CD4-positive, alpha-beta T cell treated with Interleukin-2 at 100 ng/mL for 4 hours (primary cell): Measurements from ENCODE around the gene PSPH.
"Not testable (repeated sequence)": the region's sequence is repeated elsewhere in the genome, so short reads cannot be mapped to it uniquely, and the experiment has no call there.

Source experiments
- DNase-seq: peaks from one replicate; pipeline ENCODE4 v3.0.0-alpha.2; 2020; ENCODE audit warnings: low spot score

Gene PSPH

DNA sequence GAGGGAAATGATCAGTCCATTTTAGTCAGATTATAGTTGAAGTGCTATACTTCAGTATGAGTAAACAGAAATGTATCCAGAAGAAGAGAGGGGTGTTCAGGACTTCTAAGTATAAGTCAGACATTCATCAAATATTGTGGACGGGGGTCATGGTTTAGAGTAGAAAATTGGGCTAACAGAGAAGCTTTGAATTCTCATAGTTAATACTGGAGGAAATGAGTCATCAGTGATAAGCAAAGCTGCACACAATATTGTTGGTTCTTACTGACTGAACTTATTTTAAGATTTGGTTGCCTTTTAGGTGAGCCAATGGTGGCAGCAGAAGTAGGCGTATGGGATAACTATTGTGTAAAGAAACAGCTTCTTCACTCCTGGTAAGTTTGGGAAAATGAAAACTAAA lies 11.1 kb upstream of the PSPH start:
- DNase-seq = peak; percentile 20

DNA sequence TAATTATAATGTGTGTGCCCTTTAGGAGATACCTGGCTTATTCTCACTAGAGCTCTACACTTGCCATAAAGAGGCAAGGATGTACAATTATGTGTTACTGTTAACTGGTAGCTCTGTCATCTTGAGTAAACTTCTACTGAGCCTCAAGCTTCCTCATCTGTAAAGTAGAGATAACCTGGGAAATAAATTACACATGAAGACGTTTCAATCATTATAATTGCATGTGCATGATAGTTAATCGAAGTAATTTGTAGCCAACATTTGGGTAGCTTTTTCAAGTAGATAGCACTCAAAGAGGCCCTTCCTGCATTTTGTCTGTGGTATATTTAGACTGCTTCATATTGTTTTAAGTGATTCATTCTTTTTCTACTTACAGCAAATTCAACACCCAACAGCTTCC lies 2.7 kb upstream of the PSPH start:
- no peak for DNase-seq

DNA sequence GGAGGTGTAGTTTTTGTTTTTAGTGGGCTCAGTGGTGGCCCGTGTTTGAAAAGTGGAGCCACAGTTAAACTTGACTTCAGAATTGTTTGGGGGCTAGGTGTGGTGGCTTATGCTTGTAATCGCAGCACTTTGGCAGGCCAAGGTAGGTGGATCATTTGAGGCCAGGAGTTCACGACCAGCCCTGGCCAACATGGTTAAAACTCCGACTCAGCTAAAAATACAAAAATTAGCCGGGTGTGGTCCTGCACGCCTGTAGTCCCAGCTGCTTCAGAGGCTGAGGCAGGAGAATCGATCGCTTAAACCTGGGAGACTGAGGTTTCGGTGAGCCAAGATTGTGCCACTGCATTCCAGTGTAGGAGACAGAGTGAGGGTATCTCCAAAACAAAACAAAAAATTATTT lies 2.1 kb upstream of the PSPH start:
- no peak for DNase-seq

DNA sequence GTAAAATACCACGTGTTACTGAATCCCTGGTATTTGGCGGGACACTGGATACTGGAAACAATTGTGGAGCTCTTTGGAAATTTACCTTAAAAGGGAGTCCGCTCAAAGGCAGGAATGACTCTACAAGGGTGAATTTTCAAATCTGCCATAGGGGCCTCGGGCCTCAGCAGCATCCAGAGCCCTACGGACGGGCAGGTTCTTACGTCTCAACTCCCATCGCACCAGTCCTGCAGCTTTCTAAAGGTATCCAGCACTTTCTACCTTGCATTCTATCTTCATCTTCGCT lies 248 bp downstream of the PSPH start:
- no peak for DNase-seq

DNA sequence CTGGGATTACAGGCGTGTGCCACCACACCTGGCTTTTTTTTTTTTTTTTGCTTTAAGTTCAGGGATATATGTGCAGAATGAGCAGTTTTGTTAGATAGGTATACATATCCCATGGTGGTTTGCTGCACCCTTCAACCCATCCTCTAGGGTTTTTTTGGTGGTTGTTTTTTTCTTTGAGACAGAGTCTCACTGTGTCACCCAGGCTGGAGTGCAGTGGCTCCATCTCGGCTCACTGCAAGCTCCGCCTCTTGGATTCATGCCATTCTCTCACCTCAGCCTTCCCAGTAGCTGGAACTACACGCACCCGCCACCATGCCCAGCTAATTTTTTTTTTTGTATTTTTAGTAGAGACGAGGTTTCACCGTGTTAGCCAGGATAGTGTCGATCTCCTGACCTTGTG lies 2.5 kb downstream of the PSPH start:
- DNase-seq = not testable (repeated sequence)

DNA sequence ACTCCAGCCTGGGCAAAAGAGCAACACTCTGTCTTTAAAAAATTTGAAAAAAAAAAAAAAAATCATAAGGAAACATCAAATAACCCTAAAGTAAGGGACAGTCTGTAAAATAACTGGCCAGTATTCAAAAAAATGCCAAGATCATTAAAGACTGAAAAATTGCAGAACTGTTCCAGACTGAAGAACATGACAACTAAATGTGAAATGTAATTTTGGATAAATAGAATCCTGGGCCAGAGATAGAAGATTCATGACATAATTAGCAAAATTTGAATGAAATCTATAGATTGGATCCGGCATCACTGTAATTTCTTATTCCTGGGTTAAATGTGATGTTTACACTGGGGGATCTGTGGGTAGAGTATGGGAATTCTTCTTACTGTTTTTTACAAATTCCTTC lies 3.0 kb downstream of the PSPH start:
- DNase-seq = no peak

DNA sequence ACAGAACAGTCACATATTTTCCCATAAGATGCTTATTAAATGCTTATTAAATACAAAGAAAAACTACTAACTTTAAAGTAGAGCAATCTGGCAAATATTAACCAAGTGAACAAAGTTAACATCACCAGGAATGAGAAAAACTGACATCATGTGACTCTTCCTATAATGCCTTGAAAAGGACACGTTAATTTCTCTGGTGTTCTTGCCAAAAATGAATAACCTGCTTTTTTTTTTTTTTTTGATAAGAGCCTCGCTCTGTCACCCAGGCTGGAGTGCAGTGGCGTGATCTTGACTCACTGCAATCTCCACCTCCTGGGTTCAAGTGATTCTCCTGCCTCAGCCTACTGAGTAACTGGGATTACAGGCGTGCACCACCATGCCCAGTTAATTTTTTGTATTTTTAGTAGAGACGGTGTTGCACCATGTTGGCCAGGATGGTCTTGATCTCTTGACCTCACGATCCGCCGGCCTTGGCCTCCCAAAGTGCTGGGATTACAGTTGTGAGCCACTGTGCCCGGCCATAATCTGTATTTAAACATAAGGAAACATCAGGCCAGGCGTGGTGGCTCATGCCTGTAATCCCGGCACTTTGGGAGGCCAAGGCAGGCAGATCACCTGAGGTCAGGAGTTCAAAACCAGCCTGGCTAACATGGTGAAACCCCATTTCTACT lies 3.7 kb downstream of the PSPH start:
- DNase-seq = not testable (repeated sequence)

DNA sequence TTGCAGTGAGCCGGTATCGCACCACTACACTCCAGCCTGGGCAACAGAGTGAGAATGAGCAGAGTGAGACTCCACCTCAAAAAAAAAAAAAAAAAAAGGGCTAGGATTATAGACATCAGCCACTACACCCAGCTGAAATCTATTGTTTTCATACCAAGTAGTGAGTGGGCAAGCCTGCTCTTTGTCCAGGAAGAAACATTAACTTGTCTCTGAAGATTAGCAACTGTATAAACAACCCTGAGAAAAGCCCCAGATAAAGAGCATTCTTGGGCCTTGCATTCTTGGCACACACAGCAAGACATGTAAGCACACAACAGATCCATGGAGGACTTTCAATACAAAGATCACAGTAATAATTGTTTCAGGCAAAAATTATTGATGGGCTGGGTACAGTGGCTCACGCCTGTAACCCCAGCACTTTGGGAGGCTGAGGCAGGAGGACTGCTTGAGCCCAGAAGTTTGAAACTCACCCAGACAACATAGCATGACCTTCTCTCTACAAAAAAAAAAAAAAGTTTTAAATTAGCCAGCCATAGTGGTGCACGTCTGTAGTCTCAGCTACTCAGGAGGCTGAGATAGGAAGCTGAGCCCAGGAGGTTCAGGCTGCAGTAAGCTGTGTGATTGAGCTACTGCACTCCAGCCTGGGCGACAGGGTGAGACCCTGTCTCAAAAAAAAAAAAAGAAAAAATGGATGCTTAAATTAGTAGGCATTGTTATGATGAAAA lies 4.4 kb downstream of the PSPH start:
- DNase-seq = no peak

DNA sequence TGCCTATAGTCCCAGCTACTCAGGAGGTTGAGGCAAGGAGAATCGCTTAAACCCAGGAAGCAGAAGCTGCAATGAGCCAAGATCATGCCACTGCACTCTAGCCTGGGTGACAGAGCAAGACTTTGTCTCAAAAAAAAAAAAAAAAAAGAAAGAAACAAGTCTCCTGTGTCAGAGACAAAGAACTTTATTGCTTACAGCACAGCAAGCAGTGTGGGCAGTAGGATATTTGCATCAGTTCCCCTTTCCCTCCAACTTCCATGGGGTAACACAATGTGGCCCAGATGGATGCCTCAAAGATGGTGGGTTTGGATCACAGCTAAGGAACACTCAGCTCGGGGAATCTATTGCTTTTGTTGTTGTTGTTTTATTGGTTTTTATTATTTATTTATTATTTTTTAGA lies 5.5 kb downstream of the PSPH start:
- DNase-seq = not testable (repeated sequence)

DNA sequence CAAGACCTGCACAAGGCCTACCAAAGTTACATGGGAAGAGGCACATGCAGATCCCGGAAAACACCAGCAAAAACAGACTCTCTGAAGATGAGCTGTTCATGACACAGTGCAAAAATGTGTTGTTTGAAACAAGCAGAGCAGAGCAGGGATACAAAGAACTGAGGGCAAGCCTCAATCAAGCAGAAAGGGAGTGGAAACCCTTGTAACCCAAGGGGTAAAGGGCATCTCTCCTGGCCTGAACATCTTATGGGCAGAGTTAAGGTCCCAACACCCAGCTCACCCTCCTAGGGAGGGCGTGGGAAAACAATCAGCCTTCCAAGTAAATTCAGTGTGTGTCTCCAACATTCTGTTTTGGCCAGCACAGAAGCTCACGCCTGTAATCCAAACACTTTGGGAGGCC lies 10.5 kb downstream of the PSPH start:
- DNase-seq = no peak

DNA sequence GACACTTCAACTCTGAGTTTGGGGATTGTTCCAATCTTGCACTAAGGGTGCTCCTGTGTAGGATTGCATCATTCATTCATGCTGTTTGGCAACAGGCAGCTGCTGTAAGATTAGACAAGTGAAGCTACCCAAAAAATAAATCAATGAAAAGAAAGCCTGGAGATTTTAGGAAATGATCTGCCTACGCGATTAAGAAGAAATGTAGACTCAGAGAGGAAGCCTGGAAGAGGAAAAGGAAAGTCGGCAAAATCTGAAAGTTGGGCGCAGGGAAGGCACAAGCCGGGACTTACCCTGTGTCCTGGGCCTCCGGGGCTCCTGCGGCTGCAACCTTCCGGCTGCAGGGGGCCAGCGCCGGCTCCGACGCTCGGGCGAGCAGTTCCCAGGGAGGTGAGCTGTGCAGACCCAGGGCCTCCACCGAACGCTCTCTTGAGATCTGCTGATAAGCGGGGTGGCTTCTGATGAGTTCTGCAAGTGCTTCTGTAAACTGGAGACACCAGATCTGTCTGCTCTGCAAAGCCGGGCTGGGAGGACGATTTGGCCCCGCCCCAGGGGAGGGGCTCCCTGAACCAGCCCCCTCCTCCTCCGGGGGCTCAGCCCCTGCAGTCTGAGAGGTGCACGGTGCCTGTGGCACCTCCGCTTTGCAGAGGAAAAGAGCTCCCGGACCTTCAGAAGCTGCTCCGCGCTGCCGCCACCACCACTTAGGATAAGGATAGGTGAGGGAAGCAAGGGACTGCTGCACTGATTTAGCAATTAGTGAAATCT lies 17.4 kb downstream of the PSPH start:
- DNase-seq = peak; percentile 75

DNA sequence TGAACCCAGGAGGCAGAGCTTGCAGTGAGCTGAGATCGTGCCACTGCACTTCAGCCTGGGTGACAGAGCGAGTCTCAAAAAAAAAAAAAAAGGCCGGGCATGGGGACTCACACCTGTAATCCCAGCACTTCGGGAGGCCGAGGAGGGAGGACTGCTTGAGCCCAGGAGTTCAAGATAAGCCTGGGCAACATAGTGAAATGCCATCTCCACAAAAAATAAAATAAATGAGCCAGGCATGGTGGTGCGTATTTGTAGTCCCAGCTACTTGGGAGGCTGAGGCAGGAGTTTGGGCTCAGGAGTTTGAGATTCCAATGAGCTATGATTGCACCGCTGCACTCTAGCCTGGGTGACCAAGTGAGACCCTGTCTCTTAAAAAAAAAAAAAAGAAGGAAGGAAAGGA lies 18.7 kb downstream of the PSPH start:
- not testable (repeated sequence) for DNase-seq

DNA sequence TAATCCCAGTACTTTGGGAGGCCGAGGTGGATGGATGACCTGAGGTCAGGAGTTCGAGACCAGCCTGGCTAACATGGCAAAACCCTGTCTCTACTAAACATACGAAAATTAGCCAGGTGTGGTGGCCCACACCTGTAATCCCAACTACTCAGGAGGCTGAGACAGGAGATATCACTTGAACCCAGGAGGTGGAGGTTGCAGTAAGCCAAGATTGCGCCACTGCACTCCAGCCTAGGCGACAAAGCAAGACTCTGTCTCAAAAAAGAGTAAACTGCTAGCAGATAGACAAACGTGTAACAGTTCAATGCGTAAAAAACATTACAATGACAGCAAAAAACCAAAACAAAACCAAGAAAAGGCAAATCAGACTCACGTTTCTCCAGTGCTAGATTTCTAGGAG lies 19.7 kb downstream of the PSPH start:
- DNase-seq = not testable (repeated sequence)

DNA sequence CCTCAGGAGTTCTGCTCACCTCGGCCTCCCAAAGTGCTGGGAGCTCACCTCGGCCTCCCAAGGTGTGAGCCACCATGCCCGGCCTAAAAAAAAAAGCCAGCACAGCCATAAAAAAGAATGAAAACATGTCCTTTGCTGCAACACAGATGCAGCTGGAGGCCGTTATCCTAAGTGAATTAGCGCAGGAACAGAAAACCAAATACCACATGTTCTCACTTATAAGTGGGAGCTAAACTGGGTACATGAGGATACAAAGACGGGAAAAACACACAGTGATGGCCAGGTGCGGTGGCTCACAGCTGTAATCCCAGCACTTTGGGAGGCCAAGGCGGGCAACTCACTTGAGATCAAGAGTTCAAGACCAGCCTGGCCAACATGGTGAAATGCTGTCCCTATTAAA lies 20.9 kb downstream of the PSPH start:
- no peak for DNase-seq

DNA sequence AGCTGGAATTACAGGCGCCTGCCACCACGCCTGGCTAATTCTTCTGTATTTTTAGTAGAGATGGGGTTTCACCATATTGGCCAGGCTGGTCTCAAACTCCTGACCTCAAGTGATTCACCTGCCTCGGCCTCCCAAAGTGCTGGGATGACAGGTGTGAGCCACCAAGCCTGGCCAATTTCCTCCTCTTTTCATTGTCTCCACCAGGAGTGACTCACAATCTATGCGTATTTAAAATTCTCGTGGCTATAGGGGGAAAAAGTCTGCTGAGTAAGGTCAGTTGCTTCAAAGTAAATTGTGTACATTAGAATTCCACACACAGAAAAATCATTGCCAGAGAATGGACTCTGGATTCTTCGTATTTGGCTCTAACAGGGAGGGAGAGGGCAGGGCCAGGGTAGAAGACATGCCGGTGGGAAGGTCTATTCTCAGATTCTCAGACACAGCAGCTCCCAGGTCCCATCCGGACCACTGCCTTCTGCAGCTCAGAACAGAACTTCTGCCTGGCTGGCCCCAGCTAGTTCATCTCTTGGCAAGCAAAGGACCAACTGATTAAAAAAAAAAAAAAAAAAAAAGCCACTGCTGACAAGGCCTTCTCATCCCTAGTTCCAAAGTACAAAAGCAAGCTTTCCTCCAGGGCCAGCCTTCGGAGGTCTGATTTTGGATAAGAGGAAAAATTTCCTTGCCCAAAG lies 22.2 kb downstream of the PSPH start:
- DNase-seq = no peak

DNA sequence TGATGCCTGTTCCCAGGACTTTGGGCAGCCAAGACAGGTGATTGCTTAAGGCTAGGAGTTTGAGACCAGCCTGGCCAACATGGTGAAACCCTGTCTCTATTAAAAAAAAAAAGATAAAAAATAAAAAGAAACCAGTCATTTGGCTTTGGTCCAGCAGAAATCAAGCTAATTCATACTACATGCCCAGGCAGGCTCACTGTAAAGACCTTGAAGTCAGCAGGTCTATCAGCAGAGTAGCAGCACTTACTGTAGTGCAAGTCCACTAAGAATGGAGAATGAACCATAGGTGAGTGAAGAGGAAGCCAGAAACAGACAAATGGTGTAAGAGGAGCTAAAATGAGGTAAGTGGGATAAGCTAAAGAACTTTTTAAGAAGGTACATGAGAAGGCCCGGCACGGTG lies 24.7 kb downstream of the PSPH start:
- DNase-seq = no peak

DNA sequence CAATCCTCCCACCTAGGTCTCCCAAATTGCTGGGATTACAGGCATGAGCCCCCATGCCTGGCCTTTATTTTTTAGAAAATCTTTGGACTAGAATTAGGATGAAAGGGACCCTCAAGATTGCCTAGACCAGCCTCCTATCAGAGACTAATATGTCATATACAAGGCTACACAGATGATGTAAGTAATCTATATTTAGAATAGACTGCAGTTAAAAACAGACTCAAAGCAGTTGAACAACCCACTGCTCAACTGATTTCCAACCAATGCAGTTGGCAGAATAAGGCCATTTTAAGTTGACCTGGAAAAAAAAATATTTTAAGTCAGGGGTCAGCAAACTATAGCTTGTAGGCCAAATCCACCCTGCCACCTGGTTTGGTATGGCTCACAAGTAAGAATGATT lies 27.7 kb downstream of the PSPH start:
- no peak for DNase-seq

DNA sequence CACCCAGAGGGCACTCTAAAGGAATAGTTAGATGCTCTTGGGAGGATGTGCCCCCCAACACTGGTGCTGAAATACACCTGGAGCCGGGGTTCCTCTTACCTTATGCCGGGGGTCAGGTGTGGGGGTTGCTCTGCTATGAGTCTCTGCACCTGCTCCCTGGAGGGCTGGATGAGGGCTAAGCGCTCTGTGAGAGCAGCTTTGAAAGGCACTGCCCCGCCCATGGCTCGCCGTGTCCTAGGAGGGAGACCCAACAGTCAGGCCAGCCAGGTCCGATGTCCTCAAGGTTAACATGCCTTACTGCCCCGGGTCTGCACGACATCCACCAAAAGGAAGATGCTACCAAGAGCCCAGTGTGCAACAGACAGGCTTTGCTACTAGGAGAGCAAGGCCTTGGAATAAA lies 31.7 kb downstream of the PSPH start:
- DNase-seq = no peak

DNA sequence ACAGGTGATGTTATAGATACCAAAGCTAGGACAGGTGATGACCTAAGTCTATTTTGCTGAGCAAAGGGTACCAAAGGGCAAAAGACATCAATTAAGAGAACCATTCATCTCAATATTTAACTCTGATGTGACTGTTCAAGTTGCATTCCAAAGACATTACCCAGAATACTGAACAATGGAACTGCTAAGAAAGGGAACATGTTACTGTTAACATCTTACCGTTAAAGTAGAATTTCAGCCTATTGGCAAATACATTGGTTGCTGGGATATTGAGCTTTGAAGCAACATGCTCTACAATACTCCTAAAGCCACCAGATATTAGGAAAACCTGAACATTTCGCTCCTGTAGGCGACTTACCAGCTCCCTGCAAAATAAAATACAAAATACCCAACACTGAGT lies 34.2 kb downstream of the PSPH start:
- DNase-seq = not testable (repeated sequence)

DNA sequence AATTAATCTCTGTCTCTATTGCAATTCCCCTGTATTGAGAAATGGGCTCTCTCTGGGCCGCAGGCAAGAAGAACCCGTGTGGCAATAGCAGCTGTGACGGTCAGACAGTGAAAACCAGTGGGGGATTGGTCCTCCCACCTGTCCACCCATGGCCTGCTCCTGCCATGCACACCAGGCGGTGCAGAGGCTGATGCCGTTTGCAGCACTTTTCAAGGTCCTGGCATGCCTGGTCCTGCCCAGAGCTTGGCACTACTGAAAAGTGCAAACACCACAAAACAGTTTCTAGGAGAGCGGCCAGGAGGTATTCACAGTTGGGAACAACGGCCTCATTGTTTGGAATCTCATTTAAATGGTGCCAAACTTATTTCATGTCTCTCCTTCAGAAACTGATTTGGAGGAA lies 41.5 kb downstream of the PSPH start:
- DNase-seq = no peak

DNA sequence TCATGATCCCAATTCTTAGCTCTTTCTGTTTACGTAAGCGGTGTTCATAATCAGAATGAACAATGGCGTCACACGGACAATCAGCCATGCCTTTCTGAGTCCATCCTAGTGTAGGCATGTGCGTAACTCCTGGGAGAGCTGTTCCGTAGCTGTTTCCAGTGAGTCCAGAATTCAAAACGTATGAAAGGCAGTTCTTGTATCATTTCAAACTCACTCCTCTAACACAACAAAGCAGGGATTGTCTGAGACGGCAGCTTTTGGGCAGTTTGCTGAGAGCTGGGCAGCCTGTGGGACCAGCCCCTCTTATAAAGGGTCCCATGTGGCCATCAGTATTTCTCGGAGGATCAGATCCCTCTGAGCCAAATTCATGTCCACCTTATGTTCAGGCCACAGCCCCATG lies 43.4 kb downstream of the PSPH start:
- no peak for DNase-seq

DNA sequence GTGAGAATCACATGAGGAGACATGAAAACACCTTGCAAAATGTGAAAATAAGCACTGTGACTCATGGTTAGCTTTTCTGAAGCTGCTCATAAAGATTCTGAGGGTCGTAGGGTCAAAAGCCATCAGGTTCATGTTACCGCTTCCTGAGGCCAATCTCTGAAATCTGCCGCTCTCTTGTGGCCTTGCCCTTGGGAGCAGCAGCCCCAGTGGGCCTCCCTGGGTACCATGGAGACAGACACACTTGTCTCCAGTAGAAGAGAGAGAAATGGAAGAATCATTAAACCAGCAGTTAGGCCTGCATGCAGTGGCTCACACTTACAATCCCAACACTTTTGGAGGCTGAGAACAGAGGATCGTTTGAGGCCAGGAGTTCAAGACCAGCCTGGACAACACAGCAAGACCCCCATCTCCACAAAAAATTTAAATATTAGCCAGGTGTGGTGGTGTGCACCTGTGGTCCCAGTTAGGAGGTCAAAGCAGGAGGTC lies 44.0 kb downstream of the PSPH start:
- DNase-seq = no peak

DNA sequence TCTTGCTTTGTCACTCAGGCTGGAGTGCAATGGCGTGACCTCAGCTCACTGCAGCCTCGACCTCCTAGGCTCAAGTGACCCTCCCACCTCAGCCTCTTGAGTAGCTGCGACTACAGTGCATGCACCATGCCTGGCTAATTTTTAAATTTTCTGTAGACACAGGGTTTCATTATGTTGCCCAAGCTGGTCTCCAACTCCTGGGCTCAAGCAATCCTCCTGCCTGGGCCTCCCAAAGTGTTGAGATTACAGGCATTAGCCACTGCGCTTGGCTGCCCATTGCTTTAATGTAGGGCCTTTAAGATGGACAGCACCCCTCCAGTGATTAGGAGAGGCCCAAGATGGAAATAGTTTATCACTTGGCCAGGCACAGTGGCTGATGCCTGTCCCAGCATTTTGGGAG lies 47.5 kb downstream of the PSPH start:
- DNase-seq = no peak
